CD8-positive, alpha-beta memory T cell (primary cell): ENCODE results near the gene TBC1D7. TPM values are rescaled to one million over a fixed set of nuclear protein-coding genes. Genes with fewer than 3 reads are reported as not detected.
A peak's percentile ranks its signal among the peaks of the same experiment; 100 is the strongest.

ENCODE experiments used
- CTCF ChIA-PET: fragments of 350-600 bp; sonication (Branson Sonifier 250); formaldehyde crosslinking; loops from one replicate; lab custom pipeline; 2021; ENCODE audit warnings: antibody characterized with exemption; lab: Charles Lee
- POLR2A ChIA-PET: fragments of 350-600 bp; sonication (Branson Sonifier 250); formaldehyde crosslinking; loops from one replicate; lab custom pipeline; 2021; ENCODE audit warnings: antibody characterized with exemption; lab: Charles Lee
- DNase-seq, 5 donors: peaks; one replicate each; pipeline versions ENCODE4 v3.0.0 to v3.0.0-alpha.2; 2020 to 2022; ENCODE audit warnings: mixed read lengths in 1 of 5
- H3K27ac ChIP-seq: one replicate; pipeline ENCODE4 v1.7.0; 2013; ENCODE audit warnings: low read depth, mild to moderate bottlenecking, low read length, moderate library complexity
- H3K27me3 ChIP-seq: 2 replicates; pipeline ENCODE4 v1.7.0; 2013; ENCODE audit warnings: low read length, mild to moderate bottlenecking; ENCODE audit not compliant: insufficient read depth, poor library complexity, severe bottlenecking
- H3K36me3 ChIP-seq: 2 replicates; pipeline ENCODE4 v1.7.0; 2013; ENCODE audit warnings: mild to moderate bottlenecking, low read length, moderate library complexity; ENCODE audit not compliant: insufficient read depth
- H3K4me1 ChIP-seq: 2 replicates; pipeline ENCODE4 v1.7.0; 2013; ENCODE audit warnings: mild to moderate bottlenecking, low read length, moderate library complexity; ENCODE audit not compliant: insufficient read depth
- H3K4me3 ChIP-seq: 2 replicates; pipeline ENCODE4 v1.7.0; 2013; ENCODE audit warnings: mild to moderate bottlenecking, low read length
- H3K9me3 ChIP-seq: 2 replicates; pipeline ENCODE4 v1.7.0; 2013; ENCODE audit warnings: mild to moderate bottlenecking, low read length
- H3K27ac Mint-ChIP-seq, 8 donors: one replicate each; pipeline ENCODE4 v1.8.0; 2020 to 2021; ENCODE audit warnings: mixed read lengths in 8 of 8, mild to moderate bottlenecking in 6 of 8, inconsistent platforms in 3 of 8, moderate library complexity in 3 of 8
- H3K27me3 Mint-ChIP-seq, 2 donors: one replicate each; pipeline ENCODE4 v1.8.0; 2020 to 2021; ENCODE audit warnings: mixed read lengths in 2 of 2, mild to moderate bottlenecking in 1 of 2, moderate library complexity in 1 of 2
- H3K36me3 Mint-ChIP-seq, 3 donors: one replicate each; pipeline ENCODE4 v1.8.0; 2020 to 2021; ENCODE audit warnings: mixed read lengths in 3 of 3, inconsistent platforms in 1 of 3, mild to moderate bottlenecking in 1 of 3
- H3K4me1 Mint-ChIP-seq, 3 donors: one replicate each; pipeline ENCODE4 v1.8.0; 2020 to 2021; ENCODE audit warnings: mixed read lengths in 3 of 3, inconsistent platforms in 1 of 3, mild to moderate bottlenecking in 1 of 3
- H3K4me3 Mint-ChIP-seq, 7 donors: one replicate each; pipeline ENCODE4 v1.8.0; 2020 to 2021; ENCODE audit warnings: mixed read lengths in 7 of 7, mild to moderate bottlenecking in 6 of 7, moderate library complexity in 4 of 7, inconsistent platforms in 2 of 7
- H3K9me3 Mint-ChIP-seq, 5 donors: one replicate each; pipeline ENCODE4 v1.8.0; 2020 to 2022; ENCODE audit warnings: mixed read lengths in 5 of 5, mild to moderate bottlenecking in 3 of 5, moderate library complexity in 2 of 5, inconsistent platforms in 1 of 5
- polyA plus RNA-seq: library from polyadenylated mRNA; unstranded; fragments of 300-500 nt; fragmentation: Illumina TruSeq; gene quantifications from one replicate; pipeline ENCODE4 v1.2.3, GENCODE V29; 2021
- total RNA-seq, 2 experiments: library from RNA; stranded (reverse); gene quantifications; one replicate each; pipeline ENCODE4 v1.2.3, GENCODE V29; 2021

Gene TBC1D7
- total RNA-seq (10 to 100 TPM; 21.8 to 23.2 TPM), polyA plus RNA-seq (14.9 TPM)

GRCh38 chr6:13328076-13328874 is at the start of gene TBC1D7:
TBC1D7 (minus strand) TSS chr6:13328537; CDS start chr6:13326898, 1,639 bp downstream.
- CTCF ChIA-PET, result interaction anchor here (1.0 to 1.8 kb wide), 7 partner anchors 9 to 287 kb away, joined by 3 to 12 read pairs (median 4); partner anchors contain the start of genes NOL7 and SIRT5
- Mint-ChIP-seq H3K9me3 (no peaks in the 10 kb centered on the region), H3K27me3 (no peaks in the 10 kb centered on the region), H3K27ac (peak within 1 kb of the TSS; percentile 87 to 99 (median 98)), H3K4me3 (peak within 1 kb of the TSS; percentile 91 to 98 (median 96)), H3K4me1 (peaks cover 23 to 39% (median 28%) of the 10 kb centered on the region in 3 donors), H3K36me3 (peaks cover 0 to 35% (median 12%) of the 10 kb centered on the region in 3 donors)
- no peaks in the 10 kb centered on the region for H3K36me3 ChIP-seq
- peak; percentile 92 to 96 (median 94) for DNase-seq
- peaks cover 17% of the 10 kb centered on the region for H3K4me1 ChIP-seq
- POLR2A ChIA-PET, result interaction anchor here (0.6 to 3.0 kb wide), 12 partner anchors 11 to 435 kb away, joined by 3 to 23 read pairs (median 4); partner anchors contain the start of genes GFOD1, NOL7 and SIRT5
- no peaks in the 10 kb centered on the region for H3K9me3 ChIP-seq
- H3K27ac ChIP-seq, result peak within 1 kb of the TSS; percentile 91
- H3K27me3 ChIP-seq, result no peaks in the 10 kb centered on the region
- peak within 1 kb of the TSS; percentile 89 for H3K4me3 ChIP-seq

GRCh38 chr6:13377054-13377758 is 48.9 kb upstream of the TBC1D7 start:
- Histone ChIP-seq H3K9me3 (no peaks in the 10 kb centered on the region), H3K4me1 (peaks cover 10% of the 10 kb centered on the region), H3K36me3 (no peaks in the 10 kb centered on the region), H3K4me3 (no peak overlapping the region), H3K27ac (no peak overlapping the region), H3K27me3 (no peaks in the 10 kb centered on the region)
- Mint-ChIP-seq H3K9me3 (no peaks in the 10 kb centered on the region), H3K27me3 (peaks cover 0 to 1% of the 10 kb centered on the region in 2 donors), H3K36me3 (peaks cover 0 to 2% (median 0%) of the 10 kb centered on the region in 3 donors), H3K4me3 (no peak overlapping the region), H3K27ac (peak overlapping the region in 3 of 8 donors; percentile 9 to 61 (median 40)), H3K4me1 (peaks cover 18 to 50% (median 41%) of the 10 kb centered on the region in 3 donors)
- DNase-seq, result no peak
- ChIA-PET CTCF (no interaction called here), POLR2A (no interaction called here)

- peaks cover 0 to 1% of the 10 kb centered on the region in 2 donors for H3K27me3 Mint-ChIP-seq
- H3K36me3 Mint-ChIP-seq, result peaks cover 0 to 2% (median 0%) of the 10 kb centered on the region in 3 donors
- ChIA-PET CTCF (interaction anchor here (1.4 to 1.5 kb wide), 2 partner anchors 10 to 54 kb away, joined by 4 read pairs; no protein-coding TSS in a partner anchor), POLR2A (interaction anchor here (0.6 to 1.0 kb wide), 2 partner anchors 8 to 79 kb away, joined by 3 read pairs; no protein-coding TSS in a partner anchor)
- H3K4me1 ChIP-seq, result peaks cover 10% of the 10 kb centered on the region
- no peaks in the 10 kb centered on the region for H3K27me3 ChIP-seq
- H3K9me3 ChIP-seq, result no peaks in the 10 kb centered on the region
- H3K4me1 Mint-ChIP-seq, result peaks cover 18 to 43% (median 31%) of the 10 kb centered on the region in 3 donors
- H3K9me3 Mint-ChIP-seq, result no peaks in the 10 kb centered on the region
- DNase-seq, result peak in 3 of 5 donors; percentile 2 to 67 (median 26)
- no peak overlapping the region for H3K4me3 ChIP-seq
- peak overlapping the region; percentile 1 to 89 (median 82) for H3K27ac Mint-ChIP-seq
- no peaks in the 10 kb centered on the region for H3K36me3 ChIP-seq
- H3K4me3 Mint-ChIP-seq, result peak overlapping the region in 6 of 7 donors; percentile 21 to 79 (median 60)
- peak overlapping the region; percentile 19 for H3K27ac ChIP-seq
These were observed 47.1 kb upstream of the TBC1D7 start for GRCh38 chr6:13375360-13375878.

GRCh38 chr6:13373919-13374318 is 45.6 kb upstream of the TBC1D7 start:
- no peaks in the 10 kb centered on the region for H3K27me3 ChIP-seq
- no peaks in the 10 kb centered on the region for H3K9me3 ChIP-seq
- DNase-seq, result no peak
- Mint-ChIP-seq H3K36me3 (peaks cover 0 to 2% (median 0%) of the 10 kb centered on the region in 3 donors), H3K9me3 (no peaks in the 10 kb centered on the region), H3K27me3 (peaks cover 0 to 1% of the 10 kb centered on the region in 2 donors), H3K27ac (peak overlapping the region in 3 of 8 donors; percentile 30 to 60 (median 32)), H3K4me1 (peaks cover 18 to 40% (median 28%) of the 10 kb centered on the region in 3 donors), H3K4me3 (no peak overlapping the region)
- ChIA-PET CTCF (interaction anchor here (1.5 kb wide), 1 partner anchor 8 kb away, joined by 4 read pairs; no protein-coding TSS in a partner anchor), POLR2A (no interaction called here)
- no peak overlapping the region for H3K27ac ChIP-seq
- peaks cover 10% of the 10 kb centered on the region for H3K4me1 ChIP-seq
- H3K36me3 ChIP-seq, result no peaks in the 10 kb centered on the region
- no peak overlapping the region for H3K4me3 ChIP-seq

- H3K9me3 ChIP-seq, result no peaks in the 10 kb centered on the region
- Mint-ChIP-seq H3K27me3 (peaks cover 0 to 1% of the 10 kb centered on the region in 2 donors), H3K4me1 (peaks cover 18 to 37% (median 28%) of the 10 kb centered on the region in 3 donors), H3K36me3 (peaks cover 0 to 2% (median 0%) of the 10 kb centered on the region in 3 donors), H3K4me3 (no peak overlapping the region), H3K27ac (peak overlapping the region in 6 of 8 donors; percentile 3 to 60 (median 31)), H3K9me3 (no peaks in the 10 kb centered on the region)
- H3K36me3 ChIP-seq, result no peaks in the 10 kb centered on the region
- no peak overlapping the region for H3K27ac ChIP-seq
- ChIA-PET CTCF (no interaction called here), POLR2A (no interaction called here)
- no peak overlapping the region for H3K4me3 ChIP-seq
- H3K27me3 ChIP-seq, result no peaks in the 10 kb centered on the region
- DNase-seq, result no peak
- H3K4me1 ChIP-seq, result peaks cover 10% of the 10 kb centered on the region
These were observed 45.1 kb upstream of the TBC1D7 start for GRCh38 chr6:13373488-13373886.

GRCh38 chr6:13372688-13373487 is 44.6 kb upstream of the TBC1D7 start:
- POLR2A ChIA-PET, result interaction anchor here (0.6 kb wide), 1 partner anchor 95 kb away, joined by 3 read pairs; no protein-coding TSS in a partner anchor
- Mint-ChIP-seq H3K27me3 (peaks cover 0 to 2% of the 10 kb centered on the region in 2 donors), H3K4me1 (peaks cover 18 to 37% (median 28%) of the 10 kb centered on the region in 3 donors), H3K36me3 (peaks cover 0 to 2% (median 0%) of the 10 kb centered on the region in 3 donors), H3K27ac (peak overlapping the region in 4 of 8 donors; percentile 4 to 60 (median 38)), H3K9me3 (no peaks in the 10 kb centered on the region), H3K4me3 (no peak overlapping the region)
- H3K9me3 ChIP-seq, result no peaks in the 10 kb centered on the region
- no peak for DNase-seq
- no peaks in the 10 kb centered on the region for H3K27me3 ChIP-seq
- H3K4me3 ChIP-seq, result no peak overlapping the region
- H3K36me3 ChIP-seq, result no peaks in the 10 kb centered on the region
- CTCF ChIA-PET, result no interaction called here
- no peak overlapping the region for H3K27ac ChIP-seq
- H3K4me1 ChIP-seq, result peaks cover 10% of the 10 kb centered on the region

GRCh38 chr6:13372076-13372475 is 43.7 kb upstream of the TBC1D7 start:
- Histone ChIP-seq H3K9me3 (no peaks in the 10 kb centered on the region), H3K36me3 (no peaks in the 10 kb centered on the region), H3K4me1 (peaks cover 10% of the 10 kb centered on the region), H3K27ac (no peak overlapping the region), H3K4me3 (no peak overlapping the region), H3K27me3 (no peaks in the 10 kb centered on the region)
- ChIA-PET CTCF (no interaction called here), POLR2A (interaction anchor here (0.6 kb wide), 1 partner anchor 94 kb away, joined by 3 read pairs; no protein-coding TSS in a partner anchor)
- Mint-ChIP-seq H3K27me3 (peaks cover 0 to 3% of the 10 kb centered on the region in 2 donors), H3K9me3 (no peaks in the 10 kb centered on the region), H3K4me1 (peaks cover 18 to 30% (median 28%) of the 10 kb centered on the region in 3 donors), H3K27ac (peak overlapping the region in 1 of 8 donors; percentile 43), H3K36me3 (peaks cover 0 to 2% (median 0%) of the 10 kb centered on the region in 3 donors), H3K4me3 (no peak overlapping the region)
- DNase-seq, result no peak
